ENCODE results near the gene MBP.

The MBP gene

DNA sequence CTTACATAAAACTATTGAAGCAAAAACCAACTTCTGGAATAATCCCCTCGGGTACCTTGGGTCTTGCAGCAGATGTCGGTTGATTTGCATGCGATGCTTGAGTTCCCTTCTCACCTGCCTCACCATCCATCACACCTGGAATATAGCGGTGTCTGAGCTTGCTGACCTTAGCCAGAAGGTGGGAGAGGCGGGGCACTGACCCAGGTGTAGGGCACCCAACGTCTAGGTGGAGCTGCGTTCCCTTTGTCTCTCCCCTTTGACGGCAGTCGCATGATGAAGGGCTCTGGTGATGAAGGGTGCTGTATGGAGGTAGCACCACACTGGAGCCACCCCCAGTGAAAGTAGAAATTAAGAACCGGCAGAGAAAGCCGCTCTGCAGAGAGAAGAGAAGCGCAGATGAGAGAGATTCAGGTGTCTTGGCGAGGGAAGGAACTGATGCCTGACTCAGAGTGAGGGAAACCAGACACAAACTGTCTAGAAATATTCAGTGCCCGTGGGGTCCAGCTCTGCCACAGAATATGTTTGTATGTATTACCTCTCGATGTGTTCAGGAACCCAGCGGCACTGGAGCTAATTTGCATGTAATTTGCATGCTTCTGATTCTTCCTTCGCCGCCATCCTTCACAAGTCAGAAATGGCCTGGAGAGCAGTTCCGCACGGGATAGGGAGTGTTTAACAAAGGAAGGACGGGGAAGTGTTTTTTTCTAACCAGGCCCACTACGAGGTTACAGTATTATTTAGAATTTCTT, 19.4 kb upstream of the MBP start:
- H3K4me3 ChIP-seq (ENCODE audit: low read depth, low read length), result no peak overlapping the region

DNA sequence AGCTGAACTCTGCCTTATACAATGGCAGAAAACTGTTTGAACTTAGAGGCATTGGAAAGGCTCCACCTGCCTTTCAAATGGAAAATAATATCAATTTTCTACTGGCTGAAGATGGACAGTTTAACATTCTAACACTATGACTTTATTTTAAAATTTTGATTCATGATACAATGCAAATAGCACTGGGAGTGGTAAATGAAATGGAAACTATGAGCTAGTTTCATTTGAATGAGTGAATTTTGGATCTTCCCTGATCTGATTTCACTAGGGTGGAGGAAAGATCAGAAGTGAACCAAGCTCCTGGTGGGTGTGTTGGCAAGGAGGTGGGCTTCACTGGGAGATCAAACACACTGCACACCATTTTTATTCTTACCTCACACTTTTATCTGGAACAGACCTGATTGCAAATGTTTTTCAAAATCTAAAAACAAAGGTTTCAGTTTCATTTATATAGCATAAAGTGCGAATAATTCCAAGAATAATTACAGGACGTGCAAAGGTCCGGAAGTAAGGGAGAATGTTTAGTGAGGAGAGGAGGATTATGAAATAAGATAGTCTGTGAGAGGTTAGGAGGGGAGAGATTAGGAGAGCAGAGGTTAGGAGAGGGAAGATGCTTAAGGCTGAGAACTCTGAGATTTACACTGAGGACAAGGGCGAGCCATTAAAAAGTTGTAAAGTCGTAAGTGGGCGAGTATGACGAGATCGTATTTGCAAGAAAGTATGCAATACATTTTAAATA, 18.6 kb upstream of the MBP start:
- no peak for DNase-seq (ENCODE audit: low read depth)
- no peak overlapping the region for H3K4me3 ChIP-seq (ENCODE audit: low read depth, low read length)

More for the DNA sequence above, 19.4 kb upstream of the MBP start:
- no peak for DNase-seq (ENCODE audit: low read depth)

GRCh38 chr18:77150588-77150987, 18.0 kb upstream of the MBP start:
- H3K4me3 ChIP-seq (ENCODE audit: low read depth, low read length), result no peak overlapping the region
- no peak for DNase-seq (ENCODE audit: low read depth)

- no peak overlapping the region for H3K4me3 ChIP-seq (ENCODE audit: low read depth, low read length)
- no peak for DNase-seq (ENCODE audit: low read depth)
Measured at GRCh38 chr18:77148289-77148688, 15.7 kb upstream of the MBP start.

DNA sequence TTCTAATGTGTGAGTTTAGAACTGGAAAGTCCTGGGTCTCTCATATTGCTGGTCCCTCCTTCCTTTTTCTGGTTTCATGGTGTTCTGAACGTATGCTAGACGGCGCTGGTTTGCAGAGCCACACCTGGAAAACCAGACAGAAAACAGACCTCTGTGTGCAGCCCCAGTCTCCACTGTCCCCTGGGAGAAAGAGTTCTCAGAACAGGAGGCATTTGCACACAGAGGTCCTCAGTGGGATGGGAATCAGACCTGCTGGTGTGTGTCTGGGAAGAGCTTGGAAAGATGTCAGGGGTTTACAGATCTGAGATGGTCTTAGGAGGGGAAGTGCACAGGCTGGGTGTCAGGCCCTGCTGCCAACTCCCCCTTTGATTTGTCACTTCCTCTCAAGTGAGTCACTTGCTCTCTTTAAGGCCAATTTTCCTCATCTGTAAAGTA, 14.9 kb upstream of the MBP start:
- no peak for DNase-seq (ENCODE audit: low read depth)
- no peak overlapping the region for H3K4me3 ChIP-seq (ENCODE audit: low read depth, low read length)

- no peak overlapping the region for H3K4me3 ChIP-seq (ENCODE audit: low read depth, low read length)
Measured at GRCh38 chr18:77146249-77147080, 13.9 kb upstream of the MBP start.

DNA sequence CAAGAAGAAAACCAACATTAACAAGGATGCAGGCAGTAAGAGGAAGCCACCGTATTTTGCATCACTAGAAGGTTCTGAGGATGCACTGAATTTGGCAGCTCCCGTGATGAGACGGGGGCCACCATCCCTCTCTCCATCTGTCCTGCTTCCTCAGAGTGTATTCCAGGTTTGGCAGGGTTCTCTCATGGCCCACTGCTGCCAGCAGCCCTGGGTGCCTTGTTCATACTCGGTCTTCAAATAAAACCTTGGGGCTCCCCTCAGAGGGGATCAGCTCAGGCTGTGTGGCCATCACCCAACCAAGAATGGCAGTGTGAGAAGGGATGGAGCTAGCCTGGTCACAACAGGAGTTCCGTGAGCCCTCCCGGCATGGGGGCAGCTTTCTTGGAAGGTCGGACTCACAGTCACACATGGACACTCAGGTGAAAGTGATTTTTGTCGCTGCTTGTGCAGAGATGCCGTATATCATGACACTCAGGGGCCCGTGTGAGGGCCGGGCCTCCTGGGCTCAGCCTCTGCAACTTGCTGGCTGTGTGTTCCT, 12.8 kb upstream of the MBP start:
- H3K4me3 ChIP-seq (ENCODE audit: low read depth, low read length), result no peak overlapping the region
- no peak for DNase-seq (ENCODE audit: low read depth)

More at GRCh38 chr18:77146249-77147080, 13.9 kb upstream of the MBP start:
- DNase-seq (ENCODE audit: low read depth), result no peak

DNA sequence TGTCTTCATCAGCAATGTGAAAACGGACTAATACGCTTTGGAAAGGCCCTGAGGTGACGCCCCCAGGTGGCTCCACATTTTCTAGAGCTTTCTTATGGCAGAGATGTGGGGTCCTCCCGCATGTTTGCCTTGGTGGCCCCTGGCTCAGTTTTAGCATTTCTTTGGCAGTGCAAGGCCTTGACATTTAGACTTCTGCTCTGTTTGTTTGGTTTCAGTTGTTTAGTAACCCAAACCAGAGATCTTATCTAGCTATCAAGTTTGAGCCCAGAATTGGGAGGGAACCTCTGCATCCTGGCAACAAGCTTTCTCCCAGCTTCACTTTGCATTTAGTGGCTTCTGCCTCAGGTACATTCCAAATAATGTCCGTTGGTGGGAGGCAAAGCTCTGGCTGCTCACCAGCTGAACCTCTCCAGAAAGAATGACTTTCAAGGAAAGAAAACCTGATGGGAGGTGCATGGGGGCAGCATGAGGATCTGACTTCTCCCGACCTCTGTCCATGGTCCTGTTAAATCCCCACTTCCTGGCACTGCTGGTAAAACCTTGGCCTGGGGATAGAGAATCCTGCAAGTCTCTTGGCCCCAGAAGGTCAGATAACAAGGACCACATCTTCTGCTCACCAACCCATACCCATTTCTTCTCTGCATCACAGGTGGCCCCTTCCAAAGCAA, 12.0 kb upstream of the MBP start:
- H3K4me3 ChIP-seq (ENCODE audit: low read depth, low read length), result no peak overlapping the region
- no peak for DNase-seq (ENCODE audit: low read depth)

DNA sequence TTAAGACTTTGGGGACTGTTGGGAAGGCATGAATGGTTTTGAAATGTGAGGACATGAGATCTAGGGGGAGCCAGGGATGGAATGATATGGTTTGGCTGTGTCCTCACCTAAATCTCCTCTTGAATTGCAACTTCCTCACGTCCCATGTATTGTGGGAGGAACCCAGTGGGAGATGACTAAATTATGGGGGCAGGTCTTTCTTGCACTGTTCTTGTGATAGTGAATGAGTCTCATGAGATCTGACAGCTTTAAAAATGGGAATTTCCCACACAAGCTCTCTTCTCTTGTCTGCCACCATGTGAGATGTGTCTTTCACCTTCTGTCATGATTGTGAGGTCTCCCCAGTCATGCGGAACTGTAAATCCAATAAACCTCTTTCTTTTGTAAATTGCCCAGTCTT, 11.5 kb upstream of the MBP start:
- no peak for DNase-seq (ENCODE audit: low read depth)

GRCh38 chr18:77143196-77143595, 10.6 kb upstream of the MBP start:
- H3K4me3 ChIP-seq (ENCODE audit: low read depth, low read length), result no peak overlapping the region
- DNase-seq (ENCODE audit: low read depth), result no peak

More for the DNA sequence above, 11.5 kb upstream of the MBP start:
- no peak overlapping the region for H3K4me3 ChIP-seq (ENCODE audit: low read depth, low read length)

GRCh38 chr18:77141401-77142118, 9.0 kb upstream of the MBP start:
- no peak for DNase-seq (ENCODE audit: low read depth)
- no peak overlapping the region for H3K4me3 ChIP-seq (ENCODE audit: low read depth, low read length)

DNA sequence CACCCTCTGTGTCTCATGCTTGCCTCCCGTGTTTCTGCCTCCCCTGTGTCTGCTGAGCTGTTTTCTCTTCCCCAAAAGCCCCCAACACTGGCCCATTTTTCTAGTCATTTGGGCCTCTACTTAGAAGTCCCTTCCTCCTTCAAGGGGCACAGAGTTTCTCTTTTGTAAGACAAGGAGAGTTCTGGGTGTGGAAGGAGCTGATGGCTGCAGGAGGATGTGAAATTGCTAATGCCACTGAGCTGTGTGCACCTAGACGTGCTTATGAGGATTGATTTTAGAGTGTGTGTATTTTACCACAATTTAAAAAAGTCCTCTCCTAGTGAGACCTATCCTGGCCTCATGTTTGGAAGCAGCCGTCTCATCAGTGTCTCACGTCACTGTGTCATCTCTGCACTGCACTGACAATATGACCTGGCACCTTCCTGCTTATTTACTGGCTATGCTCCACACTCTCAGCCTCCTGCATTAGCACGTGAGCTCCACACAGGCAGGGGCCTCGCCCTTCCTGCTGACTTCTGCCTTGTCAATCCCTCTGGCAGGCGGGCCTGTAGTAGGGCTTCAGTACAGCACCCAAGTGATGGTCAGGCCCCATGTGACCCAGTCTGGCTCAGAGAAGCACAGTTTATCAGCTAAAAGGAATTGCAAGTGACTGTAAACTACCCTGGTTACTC, 8.0 kb upstream of the MBP start:
- no peak for DNase-seq (ENCODE audit: low read depth)
- no peak overlapping the region for H3K4me3 ChIP-seq (ENCODE audit: low read depth, low read length)

- no peak overlapping the region for H3K4me3 ChIP-seq (ENCODE audit: low read depth, low read length)
- no peak for DNase-seq (ENCODE audit: low read depth)
Measured at GRCh38 chr18:77140030-77140429, 7.4 kb upstream of the MBP start.

GRCh38 chr18:77139619-77140018, 7.0 kb upstream of the MBP start:
- DNase-seq (ENCODE audit: low read depth), result no peak
- H3K4me3 ChIP-seq (ENCODE audit: low read depth, low read length), result no peak overlapping the region

- H3K4me3 ChIP-seq (ENCODE audit: low read depth, low read length), result no peak overlapping the region
- no peak for DNase-seq (ENCODE audit: low read depth)
Measured at GRCh38 chr18:77138270-77138669, 5.7 kb upstream of the MBP start.

- DNase-seq (ENCODE audit: low read depth), result no peak
Measured at GRCh38 chr18:77137851-77138250, 5.3 kb upstream of the MBP start.

GRCh38 chr18:77136871-77137665, 4.5 kb upstream of the MBP start:
- no peak overlapping the region for H3K4me3 ChIP-seq (ENCODE audit: low read depth, low read length)
- DNase-seq (ENCODE audit: low read depth), result no peak

More at GRCh38 chr18:77137851-77138250, 5.3 kb upstream of the MBP start:
- no peak overlapping the region for H3K4me3 ChIP-seq (ENCODE audit: low read depth, low read length)

All from skeletal muscle cell (primary cell).